CD14-positive monocyte (primary cell): Measurements from ENCODE around the gene TIMP1. TPM values are rescaled to one million over a fixed set of nuclear protein-coding genes. Genes with fewer than 3 reads are reported as not detected.

Experiments used
- DNase-seq, 3 donors: peaks; one replicate each; pipeline ENCODE4 v3.0.0-alpha.2; 2011 to 2022
- H2AFZ ChIP-seq: 2 replicates; pipeline ENCODE4 v1.6.0; 2012; ENCODE audit warnings: mild to moderate bottlenecking, low read depth, low read length, inconsistent platforms; ENCODE audit not compliant: insufficient read depth, poor library complexity, severe bottlenecking
- H3K27ac ChIP-seq, 2 donors: 1 replicate in 1 of 2; 2 replicates in 1 of 2; pipeline ENCODE4 v1.5.1; 2012 to 2013; ENCODE audit warnings: low read length in 2 of 2, control low read depth in 1 of 2, inconsistent platforms in 1 of 2, low read depth in 1 of 2, mild to moderate bottlenecking in 1 of 2
- H3K27me3 ChIP-seq, 2 donors: one replicate each; pipeline versions ENCODE4 v1.6.0 to v1.6.1; 2011 to 2013; ENCODE audit warnings: low read length in 2 of 2; ENCODE audit not compliant: control insufficient read depth in 2 of 2, insufficient read depth in 2 of 2
- H3K36me3 ChIP-seq, 2 donors: replicated peaks in 1 of 2; 1 replicate in 1 of 2; 2 replicates in 1 of 2; pipeline versions ENCODE4 v1.5.1 to v1.6.1; 2012 to 2013; ENCODE audit warnings: low read length in 2 of 2, control low read depth in 1 of 2, inconsistent platforms in 1 of 2, mild to moderate bottlenecking in 1 of 2; ENCODE audit not compliant: insufficient read depth in 2 of 2, control insufficient read depth in 1 of 2
- H3K4me1 ChIP-seq, 2 donors: 1 replicate in 1 of 2; 2 replicates in 1 of 2; pipeline versions ENCODE4 v1.5.1 to v1.6.1; 2012 to 2013; ENCODE audit warnings: low read length in 2 of 2, control low read depth in 1 of 2, inconsistent platforms in 1 of 2, mild to moderate bottlenecking in 1 of 2, moderate library complexity in 1 of 2; ENCODE audit not compliant: insufficient read depth in 2 of 2, control insufficient read depth in 1 of 2
- H3K4me2 ChIP-seq: replicated peaks from 2 replicates; pipeline ENCODE3; 2012; ENCODE audit warnings: low read length, moderate library complexity, mild to moderate bottlenecking; ENCODE audit not compliant: poor library complexity, severe bottlenecking; ENCODE audit errors: extremely low read depth
- H3K4me3 ChIP-seq, 3 experiments: fragments of 200-600 bp in 1 of 3; sonication (generic) in 1 of 3; replicated peaks in 1 of 3; 1 replicate in 2 of 3; 2 replicates in 1 of 3; pipeline ENCODE4 v1.5.1; 2011 to 2013; ENCODE audit warnings: low read length in 3 of 3, mild to moderate bottlenecking in 3 of 3, control low read depth in 2 of 3, low read depth in 2 of 3, inconsistent platforms in 1 of 3, moderate library complexity in 1 of 3
- H3K79me2 ChIP-seq: 2 replicates; pipeline ENCODE4 v1.6.0; 2012; ENCODE audit warnings: mild to moderate bottlenecking, control low read depth, inconsistent platforms, low read length, moderate library complexity; ENCODE audit not compliant: insufficient read depth
- H3K9ac ChIP-seq: 2 replicates; pipeline ENCODE4 v1.6.0; 2017; ENCODE audit warnings: low read length, mild to moderate bottlenecking; ENCODE audit not compliant: insufficient read depth, poor library complexity, severe bottlenecking
- H3K9me3 ChIP-seq, 2 donors: replicated peaks in 1 of 2; 1 replicate in 1 of 2; 2 replicates in 1 of 2; pipeline versions ENCODE4 v1.5.1 to v1.6.1; 2012 to 2013; ENCODE audit warnings: low read length in 2 of 2, control low read depth in 1 of 2; ENCODE audit not compliant: control insufficient read depth in 1 of 2, insufficient read depth in 1 of 2
- H4K20me1 ChIP-seq: 2 replicates; pipeline ENCODE4 v1.6.0; 2012; ENCODE audit warnings: mild to moderate bottlenecking, low read length, control low read depth, moderate library complexity; ENCODE audit not compliant: insufficient read depth
- H3K27ac Mint-ChIP-seq, 7 donors: one replicate each; pipeline ENCODE4 v1.8.0; 2020; ENCODE audit warnings: mild to moderate bottlenecking in 7 of 7, mixed read lengths in 7 of 7, moderate library complexity in 6 of 7, inconsistent platforms in 2 of 7
- H3K27me3 Mint-ChIP-seq, 3 donors: one replicate each; pipeline ENCODE4 v1.8.0; 2021 to 2022; ENCODE audit warnings: low read depth in 3 of 3, mild to moderate bottlenecking in 3 of 3, mixed read lengths in 3 of 3, moderate library complexity in 3 of 3, inconsistent platforms in 1 of 3
- H3K36me3 Mint-ChIP-seq, 2 donors: one replicate each; pipeline ENCODE4 v1.8.0; 2020; ENCODE audit warnings: mixed read lengths in 2 of 2, inconsistent platforms in 1 of 2, mild to moderate bottlenecking in 1 of 2
- H3K4me1 Mint-ChIP-seq: one replicate; pipeline ENCODE4 v1.8.0; 2020; ENCODE audit warnings: mild to moderate bottlenecking, mixed read lengths
- H3K4me3 Mint-ChIP-seq, 2 donors: one replicate each; pipeline ENCODE4 v1.8.0; 2020; ENCODE audit warnings: mild to moderate bottlenecking in 2 of 2, mixed read lengths in 2 of 2, moderate library complexity in 1 of 2
- H3K9me3 Mint-ChIP-seq, 7 donors: one replicate each; pipeline ENCODE4 v1.8.0; 2020 to 2022; ENCODE audit warnings: mixed read lengths in 7 of 7, mild to moderate bottlenecking in 6 of 7, moderate library complexity in 6 of 7, inconsistent platforms in 2 of 7
- CTCF ChIP-seq: fragments of 200-600 bp; IDR thresholded peaks from one replicate; pipeline ENCODE4 v1.8.0; 2022; ENCODE audit warnings: antibody characterized with exemption, mild to moderate bottlenecking
- WGBS: methylation state at CpG from one replicate; pipeline ENCODE4 v1.1.5; 2013; ENCODE audit warnings: missing lambda C conversion rate; ENCODE audit not compliant: insufficient coverage; 5-methylcytosine and 5-hydroxymethylcytosine counted together
- intact Hi-C, 2 donors: fragments of 100-400 bp; cut with micrococcal nuclease; formaldehyde crosslinking; loops; one replicate each; pipeline versions ENCODE4 v1.15.0 to v1.15.1; 2023
- polyA plus RNA-seq, 3 donors: library from polyadenylated mRNA; depleted of rRNA in 1 of 3; unstranded in 2 of 3; stranded (reverse) in 1 of 3; fragments of 300-500 nt in 2 of 3; fragments of >200 nt in 1 of 3; fragmentation: Illumina TruSeq in 2 of 3; gene quantifications; 1 replicate in 2 of 3; 2 replicates in 1 of 3; pipeline ENCODE4 v1.2.3, GENCODE V29; 2012 to 2021

Gene TIMP1
- polyA plus RNA-seq, 3 donors = 591 to 682 (median 632) TPM

DNA sequence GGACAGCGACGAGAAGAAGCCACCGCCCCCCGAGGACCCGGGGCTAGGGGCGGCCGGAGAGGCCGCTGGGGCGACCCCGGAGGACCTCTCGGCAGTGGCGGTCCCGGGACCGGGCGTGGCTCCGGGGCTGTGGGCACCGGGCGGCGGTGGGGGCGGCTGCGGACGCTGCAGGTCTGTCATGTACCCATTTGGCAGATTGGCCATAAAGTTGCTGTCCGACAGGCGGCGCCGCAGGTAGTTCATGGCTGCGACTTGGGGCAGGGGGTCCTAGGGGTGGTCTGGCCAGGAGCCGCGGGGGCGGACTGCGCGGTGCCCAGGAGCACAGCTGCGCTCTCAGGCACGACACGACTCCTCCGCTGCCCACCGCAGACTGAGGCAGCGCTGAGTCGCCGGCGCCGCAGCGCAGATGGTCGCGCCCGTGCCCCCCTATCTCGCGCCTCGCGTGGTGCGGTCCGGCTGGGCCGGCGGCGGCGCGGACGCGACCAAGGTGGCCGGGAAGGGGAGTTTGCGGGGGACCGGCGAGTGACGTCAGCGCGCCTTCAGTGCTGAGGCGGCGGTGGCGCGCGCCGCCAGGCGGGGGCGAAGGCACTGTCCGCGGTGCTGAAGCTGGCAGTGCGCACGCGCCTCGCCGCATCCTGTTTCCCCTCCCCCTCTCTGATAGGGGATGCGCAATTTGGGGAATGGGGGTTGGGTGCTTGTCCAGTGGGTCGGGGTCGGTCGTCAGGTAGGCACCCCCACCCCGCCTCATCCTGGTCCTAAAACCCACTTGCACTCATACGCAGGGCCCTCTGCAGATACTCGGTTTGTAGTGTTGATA is 37.5 kb downstream of the TIMP1 start, which contains the start of gene SYN1:
SYN1 (minus strand) TSS at position 372 of the 817 bp plus-strand sequence; CDS start at position 243, 129 bp downstream.
- no peaks in the 10 kb centered on the region for H3K9me3 ChIP-seq
- intact Hi-C loops = loop anchor here in 1 of 2 donors (5.0 kb wide), 1 partner anchor 42 kb away; no protein-coding TSS in a partner anchor
- Mint-ChIP-seq H3K27me3 (peaks cover 9 to 21% (median 13%) of the 10 kb centered on the region in 3 donors), H3K4me1 (peaks cover 18% of the 10 kb centered on the region), H3K27ac (no peak within 1 kb of the TSS), H3K36me3 (peaks cover 5% of the 10 kb centered on the region in 2 donors), H3K4me3 (peak within 1 kb of the TSS in 1 of 2 donors; percentile 71), H3K9me3 (peaks cover 0 to 10% (median 2%) of the 10 kb centered on the region in 7 donors)
- H3K9ac ChIP-seq = no peak within 1 kb of the TSS
- H3K79me2 ChIP-seq = no peaks in the 10 kb centered on the region
- peak; percentile 78 to 91 (median 81) for DNase-seq
- peak within 1 kb of the TSS; percentile 46 for H2AFZ ChIP-seq
- H4K20me1 ChIP-seq = peaks cover 25% of the 10 kb centered on the region
- no peak for TF ChIP-seq CTCF
- peak within 1 kb of the TSS in 1 of 3 experiments; percentile 51 for H3K4me3 ChIP-seq
- 4% methylated on average over 40 of the region's 88 CpGs for WGBS
- peaks cover 2% of the 10 kb centered on the region in 2 donors for H3K36me3 ChIP-seq
- H3K27ac ChIP-seq = no peak within 1 kb of the TSS
- H3K4me1 ChIP-seq = peaks cover 13 to 21% of the 10 kb centered on the region in 2 donors
- H3K27me3 ChIP-seq = peaks cover 0 to 4% of the 10 kb centered on the region in 2 donors
- H3K4me2 ChIP-seq = peak within 1 kb of the TSS; percentile 57

- H3K4me3 Mint-ChIP-seq = no peak overlapping the region
- no peak overlapping the region for H3K4me3 ChIP-seq
- DNase-seq = no peak
- no peak overlapping the region for H3K27ac ChIP-seq
- no CpG with 5 or more reads among the region's 9 CpGs for WGBS
- no peaks in the 10 kb centered on the region for H3K9me3 ChIP-seq
- no peak overlapping the region for H2AFZ ChIP-seq
- no peak for TF ChIP-seq CTCF
- peaks cover 24% of the 10 kb centered on the region for H3K4me1 Mint-ChIP-seq
- H3K27ac Mint-ChIP-seq = no peak overlapping the region
- peaks cover 8% of the 10 kb centered on the region in 2 donors for H3K36me3 ChIP-seq
- H3K27me3 ChIP-seq = peaks cover 0 to 4% of the 10 kb centered on the region in 2 donors
- H3K4me2 ChIP-seq = no peak overlapping the region
- H3K27me3 Mint-ChIP-seq = peaks cover 9 to 21% (median 13%) of the 10 kb centered on the region in 3 donors
- no peaks in the 10 kb centered on the region for H3K79me2 ChIP-seq
- H4K20me1 ChIP-seq = peaks cover 31% of the 10 kb centered on the region
- peaks cover 11% of the 10 kb centered on the region in 2 donors for H3K36me3 Mint-ChIP-seq
- intact Hi-C loops = no loop called here
- no peak overlapping the region for H3K9ac ChIP-seq
- peaks cover 0 to 10% (median 2%) of the 10 kb centered on the region in 7 donors for H3K9me3 Mint-ChIP-seq
- peaks cover 19 to 27% of the 10 kb centered on the region in 2 donors for H3K4me1 ChIP-seq
These were observed 38.1 kb downstream of the TIMP1 start for GRCh38 chrX:47620303-47620685.
